Thoracic aorta (tissue), 2 donors: ENCODE data around the gene CPNE2. TPM values are rescaled to one million over a fixed set of nuclear protein-coding genes. Genes with fewer than 3 reads are reported as not detected.

Experiments used
- ATAC-seq: fragments of 150-250 bp; one replicate; pipeline ENCODE4 v1.8.0; 2017; ENCODE audit warnings: low read depth; ENCODE audit not compliant: insufficient number of reproducible peaks, low FRiP score
- DNase-seq: peaks from one replicate; pipeline ENCODE4 v3.0.0-alpha.2; 2020; ENCODE audit warnings: low spot score
- H3K27ac ChIP-seq, 2 donors: fragments of 200-600 bp; sonication (generic); 1 replicate in 1 of 2; 2 replicates in 1 of 2; pipeline ENCODE4 v1.5.1; 2016; ENCODE audit warnings: mild to moderate bottlenecking in 2 of 2, moderate library complexity in 2 of 2
- H3K27me3 ChIP-seq: fragments of 200-600 bp; sonication (generic); replicated peaks from 2 replicates; pipeline ENCODE4 v1.6.0; 2016; ENCODE audit warnings: mild to moderate bottlenecking; ENCODE audit not compliant: insufficient read depth
- H3K36me3 ChIP-seq: fragments of 200-600 bp; sonication (generic); one replicate; pipeline ENCODE4 v1.5.1; 2016
- H3K4me1 ChIP-seq, 2 donors: fragments of 200-600 bp; sonication (generic); 1 replicate in 1 of 2; 2 replicates in 1 of 2; pipeline versions ENCODE4 v1.5.1 to v1.6.0; 2016; ENCODE audit warnings: low read depth in 2 of 2, mild to moderate bottlenecking in 1 of 2; ENCODE audit not compliant: control insufficient read depth in 1 of 2
- H3K4me3 ChIP-seq: fragments of 200-600 bp; sonication (generic); 2 replicates; pipeline ENCODE4 v1.5.1; 2016; ENCODE audit warnings: mild to moderate bottlenecking
- H3K9me3 ChIP-seq: fragments of 200-600 bp; sonication (generic); 2 replicates; pipeline ENCODE4 v1.5.1; 2016
- CTCF ChIP-seq: fragments of 200-600 bp; sonication (generic); IDR thresholded peaks from one replicate; pipeline ENCODE4 v1.5.1; 2019; ENCODE audit warnings: antibody characterized with exemption
- total RNA-seq, 2 donors: library from RNA; depleted of rRNA; stranded (reverse); fragments of >200 nt; gene quantifications; one replicate each; pipeline versions ENCODE4 v1.1.0 to v1.2.3, GENCODE V29; 2016

CPNE2 gene
- total RNA-seq, 2 donors from 2014 or later = 28.3 to 47.4 TPM

GRCh38 chr16:57118461-57119084, 26.2 kb downstream of the CPNE2 start:
- Histone ChIP-seq H3K27me3 (no peaks in the 10 kb centered on the region), H3K9me3 (no peaks in the 10 kb centered on the region), H3K36me3 (peaks cover 7% of the 10 kb centered on the region), H3K4me3 (no peak overlapping the region), H3K4me1 (peaks cover 0 to 8% of the 10 kb centered on the region in 2 donors), H3K27ac (no peak overlapping the region)
- no peak for TF ChIP-seq CTCF
- DNase-seq (no peak), ATAC-seq (no peak)

GRCh38 chr16:57123216-57123973, 31.0 kb downstream of the CPNE2 start:
- peaks cover 9% of the 10 kb centered on the region for H3K36me3 ChIP-seq
- no peak for TF ChIP-seq CTCF

GRCh38 chr16:57123974-57124674, 31.7 kb downstream of the CPNE2 start:
- TF ChIP-seq CTCF = no peak
- H3K9me3 ChIP-seq = no peaks in the 10 kb centered on the region
- ATAC-seq (no peak), DNase-seq (no peak)
- no peaks in the 10 kb centered on the region for H3K4me1 ChIP-seq
- no peak overlapping the region for H3K27ac ChIP-seq
- H3K27me3 ChIP-seq = no peaks in the 10 kb centered on the region
- H3K4me3 ChIP-seq = no peak overlapping the region
- H3K36me3 ChIP-seq = peaks cover 9% of the 10 kb centered on the region

More at GRCh38 chr16:57123216-57123973, 31.0 kb downstream of the CPNE2 start:
- H3K4me3 ChIP-seq = no peak overlapping the region
- DNase-seq = no peak
- H3K27me3 ChIP-seq = no peaks in the 10 kb centered on the region
- no peaks in the 10 kb centered on the region for H3K9me3 ChIP-seq
- no peak for ATAC-seq
- H3K4me1 ChIP-seq = no peaks in the 10 kb centered on the region
- H3K27ac ChIP-seq = no peak overlapping the region

GRCh38 chr16:57125376-57125775, 33.0 kb downstream of the CPNE2 start:
- H3K27ac ChIP-seq = no peak overlapping the region
- H3K27me3 ChIP-seq = no peaks in the 10 kb centered on the region
- no peaks in the 10 kb centered on the region for H3K9me3 ChIP-seq
- no peak for TF ChIP-seq CTCF
- DNase-seq (no peak), ATAC-seq (no peak)
- no peak overlapping the region for H3K4me3 ChIP-seq
- H3K4me1 ChIP-seq = no peaks in the 10 kb centered on the region
- peaks cover 9% of the 10 kb centered on the region for H3K36me3 ChIP-seq

GRCh38 chr16:57125969-57126368, 33.6 kb downstream of the CPNE2 start:
- Histone ChIP-seq H3K27ac (no peak overlapping the region), H3K4me3 (no peak overlapping the region), H3K4me1 (no peaks in the 10 kb centered on the region), H3K36me3 (peaks cover 9% of the 10 kb centered on the region), H3K27me3 (no peaks in the 10 kb centered on the region), H3K9me3 (no peaks in the 10 kb centered on the region)
- ATAC-seq = no peak
- no peak for DNase-seq
- no peak for TF ChIP-seq CTCF
